Activated naive CD8-positive, alpha-beta T cell treated with anti-CD3 and anti-CD28 coated beads for 36 hours (primary cell): ENCODE data around the gene DARS1. TPM values are rescaled to one million over a fixed set of nuclear protein-coding genes. Genes with fewer than 3 reads are reported as not detected.

Experiments used
- DNase-seq: peaks from one replicate; pipeline ENCODE4 v3.0.0; 2021
- H3K27ac Mint-ChIP-seq: one replicate; pipeline ENCODE4 v1.8.0; 2022; ENCODE audit warnings: mild to moderate bottlenecking, moderate library complexity, mixed read lengths
- H3K27me3 Mint-ChIP-seq: one replicate; pipeline ENCODE4 v1.8.0; 2022; ENCODE audit warnings: mild to moderate bottlenecking, mixed read lengths
- H3K36me3 Mint-ChIP-seq: one replicate; pipeline ENCODE4 v1.8.0; 2021; ENCODE audit warnings: mild to moderate bottlenecking, mixed read lengths
- H3K4me1 Mint-ChIP-seq: one replicate; pipeline ENCODE4 v1.8.0; 2021; ENCODE audit warnings: mixed read lengths
- H3K4me3 Mint-ChIP-seq: one replicate; pipeline ENCODE4 v1.8.0; 2022; ENCODE audit warnings: mild to moderate bottlenecking, moderate library complexity, mixed read lengths
- H3K9me3 Mint-ChIP-seq: one replicate; pipeline ENCODE4 v1.8.0; 2022; ENCODE audit warnings: mixed read lengths
- total RNA-seq, 2 experiments: library from RNA; stranded (reverse); gene quantifications; one replicate each; pipeline ENCODE4 v1.2.3, GENCODE V29; 2021

The DARS1 gene
- total RNA-seq, 2 experiments from 2014 or later, result 165 to 173 TPM

DNA sequence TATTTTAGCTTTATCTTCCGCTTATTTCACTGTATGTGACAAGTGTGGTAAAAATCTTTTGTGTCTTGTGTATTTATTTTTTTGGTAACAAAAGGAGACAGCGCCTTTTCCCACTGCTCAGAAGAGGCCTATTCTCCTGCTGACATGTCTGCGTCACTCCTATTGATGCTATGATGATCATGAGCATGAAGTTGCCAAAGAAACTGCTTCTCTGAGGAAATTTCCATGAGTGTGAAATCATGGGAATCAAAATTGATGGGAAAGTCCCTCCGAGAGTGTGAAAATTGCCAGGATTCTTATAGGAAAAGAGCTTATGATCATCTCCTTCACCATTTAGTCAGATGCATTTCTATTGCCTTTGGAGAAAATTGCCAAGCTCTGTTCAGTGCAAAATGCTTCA, 36.5 kb upstream of the DARS1 start:
- DNase-seq, result no peak
- no peaks in the 10 kb centered on the region for H3K9me3 Mint-ChIP-seq
- H3K27me3 Mint-ChIP-seq, result peaks cover 3% of the 10 kb centered on the region
- H3K4me3 Mint-ChIP-seq, result no peak overlapping the region
- H3K4me1 Mint-ChIP-seq, result peaks cover 7% of the 10 kb centered on the region
- no peak overlapping the region for H3K27ac Mint-ChIP-seq
- no peaks in the 10 kb centered on the region for H3K36me3 Mint-ChIP-seq

- Mint-ChIP-seq H3K9me3 (no peaks in the 10 kb centered on the region), H3K36me3 (no peaks in the 10 kb centered on the region), H3K27me3 (peaks cover 3% of the 10 kb centered on the region), H3K4me1 (peaks cover 7% of the 10 kb centered on the region), H3K4me3 (no peak overlapping the region), H3K27ac (no peak overlapping the region)
- no peak for DNase-seq
These were observed 36.0 kb upstream of the DARS1 start for GRCh38 chr2:136021406-136021805.

- no peak overlapping the region for H3K4me3 Mint-ChIP-seq
- H3K4me1 Mint-ChIP-seq, result peaks cover 7% of the 10 kb centered on the region
- DNase-seq, result no peak
- H3K27ac Mint-ChIP-seq, result no peak overlapping the region
- no peaks in the 10 kb centered on the region for H3K9me3 Mint-ChIP-seq
- H3K27me3 Mint-ChIP-seq, result peaks cover 3% of the 10 kb centered on the region
- no peaks in the 10 kb centered on the region for H3K36me3 Mint-ChIP-seq
These were observed 35.4 kb upstream of the DARS1 start for GRCh38 chr2:136020831-136021230.

GRCh38 chr2:136019825-136020224, 34.4 kb upstream of the DARS1 start:
- H3K4me1 Mint-ChIP-seq, result peaks cover 4% of the 10 kb centered on the region
- no peaks in the 10 kb centered on the region for H3K9me3 Mint-ChIP-seq
- H3K27me3 Mint-ChIP-seq, result no peaks in the 10 kb centered on the region
- H3K27ac Mint-ChIP-seq, result no peak overlapping the region
- H3K36me3 Mint-ChIP-seq, result no peaks in the 10 kb centered on the region
- DNase-seq, result no peak
- H3K4me3 Mint-ChIP-seq, result no peak overlapping the region

DNA sequence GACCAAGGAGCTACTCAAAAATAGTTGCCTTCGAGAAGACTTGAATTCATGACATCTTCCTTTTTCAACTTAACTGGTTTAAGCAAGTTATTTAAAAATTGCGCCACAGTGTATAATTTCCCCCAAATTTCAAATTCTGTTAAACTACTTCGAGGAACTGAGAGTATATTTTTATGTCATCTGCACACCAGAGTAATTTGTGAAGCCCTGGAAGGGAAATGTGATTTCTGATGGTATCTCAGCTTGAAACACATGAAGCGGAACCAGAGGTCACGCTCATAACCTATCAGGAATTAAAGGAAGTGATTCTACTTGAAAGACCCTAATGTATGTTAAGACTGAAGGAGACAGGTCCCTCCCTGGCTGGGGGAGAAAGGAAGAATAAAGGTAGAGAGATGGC, 33.9 kb upstream of the DARS1 start:
- Mint-ChIP-seq H3K4me1 (peaks cover 3% of the 10 kb centered on the region), H3K4me3 (no peak overlapping the region), H3K9me3 (no peaks in the 10 kb centered on the region), H3K36me3 (no peaks in the 10 kb centered on the region), H3K27ac (no peak overlapping the region), H3K27me3 (no peaks in the 10 kb centered on the region)
- no peak for DNase-seq

- Mint-ChIP-seq H3K27me3 (no peaks in the 10 kb centered on the region), H3K4me1 (peaks cover 3% of the 10 kb centered on the region), H3K4me3 (no peak overlapping the region), H3K36me3 (no peaks in the 10 kb centered on the region), H3K27ac (no peak overlapping the region), H3K9me3 (no peaks in the 10 kb centered on the region)
- DNase-seq, result no peak
These were observed 32.4 kb upstream of the DARS1 start for GRCh38 chr2:136017786-136018185.

GRCh38 chr2:136016836-136017235, 31.4 kb upstream of the DARS1 start:
- Mint-ChIP-seq H3K4me3 (no peak overlapping the region), H3K9me3 (no peaks in the 10 kb centered on the region), H3K27me3 (no peaks in the 10 kb centered on the region), H3K36me3 (no peaks in the 10 kb centered on the region), H3K27ac (no peak overlapping the region), H3K4me1 (peaks cover 3% of the 10 kb centered on the region)
- no peak for DNase-seq

DNA sequence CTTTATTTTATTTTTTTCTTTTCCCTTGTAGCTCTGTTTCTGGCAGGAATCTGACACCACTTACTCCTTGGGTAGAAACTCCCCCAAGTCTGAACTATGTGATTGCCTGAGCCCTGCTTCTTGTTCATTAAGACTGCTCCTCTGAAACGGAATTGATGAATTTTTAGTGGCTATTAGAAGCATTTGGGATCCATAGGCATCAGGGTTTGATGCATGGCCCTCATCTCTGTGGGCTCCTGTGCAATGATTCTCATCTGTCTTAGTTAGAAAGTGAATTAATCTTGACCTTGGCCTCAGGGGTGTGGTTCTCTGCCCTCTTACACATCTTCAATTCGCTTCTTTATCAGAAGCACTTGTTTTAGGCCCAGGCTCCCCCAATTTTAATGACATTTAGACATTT, 31.0 kb upstream of the DARS1 start:
- Mint-ChIP-seq H3K27me3 (no peaks in the 10 kb centered on the region), H3K36me3 (no peaks in the 10 kb centered on the region), H3K9me3 (no peaks in the 10 kb centered on the region), H3K4me3 (no peak overlapping the region), H3K27ac (no peak overlapping the region), H3K4me1 (peaks cover 3% of the 10 kb centered on the region)
- no peak for DNase-seq

GRCh38 chr2:136015699-136016098, 30.3 kb upstream of the DARS1 start:
- no peaks in the 10 kb centered on the region for H3K9me3 Mint-ChIP-seq
- H3K27me3 Mint-ChIP-seq, result no peaks in the 10 kb centered on the region
- no peak overlapping the region for H3K27ac Mint-ChIP-seq
- no peak for DNase-seq
- peaks cover 3% of the 10 kb centered on the region for H3K4me1 Mint-ChIP-seq
- H3K4me3 Mint-ChIP-seq, result no peak overlapping the region
- no peaks in the 10 kb centered on the region for H3K36me3 Mint-ChIP-seq

- DNase-seq, result no peak
- Mint-ChIP-seq H3K9me3 (no peaks in the 10 kb centered on the region), H3K27me3 (no peaks in the 10 kb centered on the region), H3K36me3 (peaks cover 2% of the 10 kb centered on the region), H3K4me1 (peaks cover 3% of the 10 kb centered on the region), H3K27ac (no peak overlapping the region), H3K4me3 (no peak overlapping the region)
These were observed 29.0 kb upstream of the DARS1 start for GRCh38 chr2:136014411-136014810.

GRCh38 chr2:136013955-136014354, 28.5 kb upstream of the DARS1 start:
- H3K27ac Mint-ChIP-seq, result no peak overlapping the region
- peaks cover 3% of the 10 kb centered on the region for H3K4me1 Mint-ChIP-seq

GRCh38 chr2:136013136-136013685, 27.8 kb upstream of the DARS1 start:
- Mint-ChIP-seq H3K4me1 (peaks cover 9% of the 10 kb centered on the region), H3K27me3 (no peaks in the 10 kb centered on the region), H3K4me3 (no peak overlapping the region), H3K36me3 (peaks cover 3% of the 10 kb centered on the region), H3K27ac (no peak overlapping the region), H3K9me3 (no peaks in the 10 kb centered on the region)
- DNase-seq, result no peak

More at GRCh38 chr2:136013955-136014354, 28.5 kb upstream of the DARS1 start:
- Mint-ChIP-seq H3K9me3 (no peaks in the 10 kb centered on the region), H3K4me3 (no peak overlapping the region), H3K36me3 (peaks cover 2% of the 10 kb centered on the region), H3K27me3 (no peaks in the 10 kb centered on the region)
- no peak for DNase-seq

- Mint-ChIP-seq H3K27me3 (no peaks in the 10 kb centered on the region), H3K9me3 (no peaks in the 10 kb centered on the region), H3K36me3 (peaks cover 3% of the 10 kb centered on the region), H3K4me1 (peaks cover 13% of the 10 kb centered on the region), H3K4me3 (no peak overlapping the region), H3K27ac (no peak overlapping the region)
- DNase-seq, result no peak
These were observed 26.9 kb upstream of the DARS1 start for GRCh38 chr2:136012315-136012714.

DNA sequence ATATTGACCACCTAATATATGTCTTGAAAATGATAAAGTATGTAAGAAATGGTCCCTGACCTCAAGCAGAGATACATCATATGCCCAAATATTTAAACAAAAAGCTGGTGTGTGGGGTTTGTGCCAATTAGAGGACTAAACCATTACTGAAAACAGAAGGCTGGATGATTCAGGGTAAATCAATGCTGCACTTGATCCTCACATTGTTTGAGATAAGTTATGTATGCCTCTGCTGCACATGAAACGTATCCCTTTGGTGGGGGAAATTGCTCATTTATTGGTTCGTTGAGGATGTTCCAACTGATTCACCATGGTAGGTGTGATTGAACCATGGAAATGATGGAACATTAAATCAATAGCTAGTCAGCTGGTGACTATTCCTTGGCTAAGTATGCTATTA, 24.7 kb upstream of the DARS1 start:
- Mint-ChIP-seq H3K4me3 (no peak overlapping the region), H3K27ac (no peak overlapping the region), H3K27me3 (peaks cover 4% of the 10 kb centered on the region), H3K36me3 (peaks cover 3% of the 10 kb centered on the region), H3K9me3 (no peaks in the 10 kb centered on the region), H3K4me1 (peaks cover 17% of the 10 kb centered on the region)
- DNase-seq, result no peak

DNA sequence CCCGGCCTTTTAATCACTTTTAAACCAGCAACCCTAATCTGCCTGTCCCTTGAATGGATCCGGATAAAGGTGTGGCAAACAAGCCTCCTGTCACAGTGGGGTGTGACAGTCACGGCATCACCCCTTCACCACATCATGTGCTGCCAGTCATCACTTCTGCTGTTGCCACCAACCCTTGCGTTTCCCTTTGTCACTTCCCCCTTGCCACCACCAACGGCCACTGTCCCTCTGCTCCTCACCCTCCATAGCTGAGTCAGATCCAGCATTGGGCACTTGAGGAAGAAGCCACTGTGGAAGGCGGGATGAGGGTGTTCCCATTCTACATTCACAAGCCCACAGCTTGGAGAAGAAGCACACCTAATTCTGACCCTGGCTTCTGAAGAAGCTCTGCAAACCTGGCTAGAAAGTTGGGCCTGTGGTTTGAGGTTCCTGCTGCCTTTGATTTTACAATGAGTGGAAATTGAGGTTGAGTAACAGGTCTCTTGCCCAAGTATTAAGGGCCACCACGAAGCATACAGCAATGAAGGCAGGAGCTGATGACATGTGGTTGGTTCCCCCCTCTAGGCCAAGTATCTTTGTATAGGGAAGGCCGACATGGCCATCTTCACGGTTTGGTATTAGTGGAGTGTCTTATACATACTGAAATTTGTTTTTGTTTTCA, 22.9 kb upstream of the DARS1 start:
- H3K9me3 Mint-ChIP-seq, result no peaks in the 10 kb centered on the region
- H3K36me3 Mint-ChIP-seq, result peaks cover 13% of the 10 kb centered on the region
- peaks cover 4% of the 10 kb centered on the region for H3K27me3 Mint-ChIP-seq
- H3K27ac Mint-ChIP-seq, result peak overlapping the region; percentile 84
- peak; percentile 56 for DNase-seq
- H3K4me1 Mint-ChIP-seq, result peaks cover 24% of the 10 kb centered on the region
- no peak overlapping the region for H3K4me3 Mint-ChIP-seq

GRCh38 chr2:136006658-136007057, 21.2 kb upstream of the DARS1 start:
- no peaks in the 10 kb centered on the region for H3K9me3 Mint-ChIP-seq
- H3K36me3 Mint-ChIP-seq, result peaks cover 14% of the 10 kb centered on the region
- H3K4me3 Mint-ChIP-seq, result no peak overlapping the region
- peaks cover 24% of the 10 kb centered on the region for H3K4me1 Mint-ChIP-seq
- peaks cover 4% of the 10 kb centered on the region for H3K27me3 Mint-ChIP-seq
- DNase-seq, result no peak
- H3K27ac Mint-ChIP-seq, result no peak overlapping the region
